ENCODE measurements around the gene PRMT5.
A peak's percentile ranks its signal among the peaks of the same experiment; 100 is the strongest.

Gene PRMT5

DNA sequence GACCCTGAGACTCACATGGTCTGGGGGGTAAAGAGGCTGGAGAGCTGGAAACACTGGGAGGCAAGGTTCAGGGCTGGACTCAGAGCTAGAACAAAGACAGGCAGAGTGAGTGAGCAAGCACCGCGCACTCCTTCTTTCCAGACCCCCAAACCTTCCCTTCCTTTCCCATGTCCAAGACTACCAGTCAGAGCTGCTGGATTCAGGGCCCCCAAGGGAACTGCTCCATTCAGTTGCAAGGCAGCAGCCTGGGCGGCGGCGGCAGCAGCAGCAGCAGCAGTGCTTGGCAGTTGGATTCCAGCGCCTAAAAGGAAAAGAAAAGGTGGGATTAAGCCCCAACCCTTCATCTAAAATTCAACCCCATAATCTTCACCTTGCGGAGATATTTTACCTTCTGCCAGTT lies 27.4 kb downstream of the PRMT5 start:
- TF ChIP-seq MAX (IDR thresholded peaks at IDR 0.05) = no peak
- no peak for TF ChIP-seq FOXM1 (IDR thresholded peaks at IDR 0.05; ENCODE audit: borderline replicate concordance, low read depth)
- TF ChIP-seq CEBPB (IDR thresholded peaks at IDR 0.05) = no peak
- TF ChIP-seq TCF12 (IDR thresholded peaks at IDR 0.05; ENCODE audit: low read depth) = no peak
- TF ChIP-seq EP300 (IDR thresholded peaks at IDR 0.05; ENCODE audit: borderline replicate concordance) = no peak
- TF ChIP-seq, protein P1, sequence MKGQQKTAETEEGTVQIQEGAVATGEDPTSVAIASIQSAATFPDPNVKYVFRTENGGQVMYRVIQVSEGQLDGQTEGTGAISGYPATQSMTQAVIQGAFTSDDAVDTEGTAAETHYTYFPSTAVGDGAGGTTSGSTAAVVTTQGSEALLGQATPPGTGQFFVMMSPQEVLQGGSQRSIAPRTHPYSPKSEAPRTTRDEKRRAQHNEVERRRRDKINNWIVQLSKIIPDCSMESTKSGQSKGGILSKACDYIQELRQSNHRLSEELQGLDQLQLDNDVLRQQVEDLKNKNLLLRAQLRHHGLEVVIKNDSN (IDR thresholded peaks at IDR 0.05) = no peak
- no peak for TF ChIP-seq CREB1 (IDR thresholded peaks at IDR 0.05; ENCODE audit: low read depth)
- TF ChIP-seq RAD21 (IDR thresholded peaks at IDR 0.05; ENCODE audit: low read depth) = no peak
- no peak for TF ChIP-seq NFIC (IDR thresholded peaks at IDR 0.05)
- TF ChIP-seq YY1 (IDR thresholded peaks at IDR 0.05; ENCODE audit: low read depth) = no peak
- no peak for TF ChIP-seq REST (IDR thresholded peaks at IDR 0.05; ENCODE audit: low read depth)
- TF ChIP-seq EGR1 (IDR thresholded peaks at IDR 0.05) = no peak
- no peak for TF ChIP-seq TAF1 (IDR thresholded peaks at IDR 0.05; ENCODE audit: low read depth)
- TF ChIP-seq ZBTB7A (IDR thresholded peaks at IDR 0.05; ENCODE audit: low read depth) = no peak

GRCh38 chr14:22900081-22900799 lies 28.9 kb downstream of the PRMT5 start:
- TF ChIP-seq TAF1 (IDR thresholded peaks at IDR 0.05; ENCODE audit: low read depth) = no peak
- peak; percentile 48 for TF ChIP-seq RAD21 (IDR thresholded peaks at IDR 0.05; ENCODE audit: low read depth)
- no peak for TF ChIP-seq YY1 (IDR thresholded peaks at IDR 0.05; ENCODE audit: low read depth)

- TF ChIP-seq TEAD4 (IDR thresholded peaks at IDR 0.05) (no peak), MAX (IDR thresholded peaks at IDR 0.05) (no peak), TCF12 (IDR thresholded peaks at IDR 0.05; ENCODE audit: low read depth) (no peak), EGR1 (IDR thresholded peaks at IDR 0.05) (no peak), TAF1 (IDR thresholded peaks at IDR 0.05; ENCODE audit: low read depth) (no peak), REST (IDR thresholded peaks at IDR 0.05; ENCODE audit: low read depth) (no peak), CREB1 (IDR thresholded peaks at IDR 0.05; ENCODE audit: low read depth) (no peak), YY1 (IDR thresholded peaks at IDR 0.05; ENCODE audit: low read depth) (no peak)
These were observed 30.7 kb downstream of the PRMT5 start for GRCh38 chr14:22898302-22899090.

GRCh38 chr14:22897357-22897756 lies 31.8 kb downstream of the PRMT5 start:
- TF ChIP-seq EP300 (IDR thresholded peaks at IDR 0.05; ENCODE audit: borderline replicate concordance) (no peak), NFIC (IDR thresholded peaks at IDR 0.05) (no peak), ZBTB7A (IDR thresholded peaks at IDR 0.05; ENCODE audit: low read depth) (no peak), FOXM1 (IDR thresholded peaks at IDR 0.05; ENCODE audit: borderline replicate concordance, low read depth) (no peak), TAF1 (IDR thresholded peaks at IDR 0.05; ENCODE audit: low read depth) (no peak), MAX (IDR thresholded peaks at IDR 0.05) (no peak), EGR1 (IDR thresholded peaks at IDR 0.05) (no peak), CEBPB (IDR thresholded peaks at IDR 0.05) (no peak), TEAD4 (IDR thresholded peaks at IDR 0.05) (no peak), YY1 (IDR thresholded peaks at IDR 0.05; ENCODE audit: low read depth) (no peak), RAD21 (IDR thresholded peaks at IDR 0.05; ENCODE audit: low read depth) (no peak), REST (IDR thresholded peaks at IDR 0.05; ENCODE audit: low read depth) (no peak), TCF12 (IDR thresholded peaks at IDR 0.05; ENCODE audit: low read depth) (no peak), CREB1 (IDR thresholded peaks at IDR 0.05; ENCODE audit: low read depth) (no peak)
- TF ChIP-seq, protein P1 (IDR thresholded peaks at IDR 0.05) = no peak
